Anterior cingulate cortex (tissue), 58 donors: ENCODE measurements around the gene NPC1L1.
"Not testable (repeated sequence)": the region's sequence is repeated elsewhere in the genome, so short reads cannot be mapped to it uniquely, and the experiment has no call there.

ENCODE experiments used
- DNase-seq, 58 donors: peaks; one replicate each; lab custom pipeline; 2025; lab: John Stamatoyannopoulos, UW

Gene NPC1L1

DNA sequence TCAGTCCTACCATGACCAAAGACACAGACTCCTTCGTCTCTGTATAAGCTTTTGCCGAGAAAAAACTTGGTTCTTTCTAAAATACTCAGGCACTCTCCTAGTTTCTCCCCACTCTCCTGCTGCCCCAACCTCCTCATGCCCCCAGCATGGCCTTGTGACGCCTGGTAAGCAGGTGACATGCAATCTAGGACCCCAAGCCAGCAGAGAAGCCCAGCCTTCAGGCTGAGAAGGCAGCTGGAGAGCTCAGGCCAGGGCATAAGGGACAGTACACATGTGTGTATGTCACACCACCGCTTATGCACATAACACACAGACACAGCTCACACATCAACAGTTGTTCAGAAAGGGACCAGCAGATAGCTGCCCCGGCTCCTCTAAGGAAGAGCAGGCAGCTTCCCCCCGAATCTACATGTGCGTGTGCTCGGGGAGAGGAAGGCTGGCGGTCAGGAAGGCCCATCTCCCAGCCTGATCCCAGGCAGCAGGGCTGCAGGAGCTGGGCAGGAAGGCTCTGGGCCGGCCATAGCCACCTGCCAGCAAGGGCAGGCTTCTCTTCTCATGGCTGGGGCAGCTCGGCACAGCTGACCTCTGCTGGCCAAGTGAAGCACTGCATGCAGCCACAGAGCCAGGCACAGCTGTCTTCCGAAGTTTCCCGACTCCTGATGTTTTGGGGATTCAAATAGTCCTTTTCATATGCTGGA is 24.1 kb upstream of the NPC1L1 start:
- DNase-seq = peak in 52 of 58 donors; percentile 7 to 76 (median 46)

DNA sequence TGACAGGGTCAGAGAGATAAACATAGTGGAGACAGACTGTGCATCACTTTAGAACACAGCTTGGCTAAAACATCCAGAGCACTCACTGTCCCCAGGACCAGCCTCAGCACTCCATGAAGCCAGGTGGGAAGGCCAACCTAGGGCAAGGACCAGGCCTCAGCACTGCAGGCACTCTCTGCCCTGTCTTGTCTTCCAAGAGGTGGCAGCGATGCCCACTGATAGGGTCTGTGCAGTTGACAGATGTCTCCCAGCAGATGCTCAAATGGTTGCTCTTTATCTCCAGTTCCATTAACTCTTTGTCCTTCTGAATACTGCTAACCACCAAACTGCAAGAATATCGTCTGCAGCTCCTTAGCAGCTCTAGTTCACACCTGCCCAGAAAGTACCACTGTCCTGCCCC is 23.5 kb upstream of the NPC1L1 start:
- DNase-seq = no peak

DNA sequence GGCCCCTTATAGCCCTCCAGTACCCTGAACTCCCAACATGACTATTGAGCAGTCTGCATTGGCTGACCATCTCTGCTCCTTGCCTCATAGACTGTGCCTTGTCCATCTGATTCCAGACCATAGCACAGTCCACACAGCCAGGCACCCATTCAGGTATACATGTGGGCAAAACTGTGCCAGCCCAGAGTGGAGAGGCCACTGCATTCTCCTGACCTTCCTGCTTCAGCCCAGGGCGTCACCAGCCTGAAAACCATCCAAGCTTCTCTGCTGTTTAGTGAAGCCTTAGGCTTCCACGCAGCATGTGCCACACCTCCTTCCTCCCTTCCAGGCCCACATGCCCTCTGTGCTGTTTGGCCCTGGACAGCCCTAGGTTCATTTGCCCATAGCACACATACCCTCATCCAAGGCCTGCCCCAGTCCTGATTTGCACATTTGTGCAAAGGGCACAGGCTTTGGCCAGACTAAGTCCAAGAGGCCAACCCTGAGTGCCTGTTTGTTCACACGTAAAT is 22.1 kb upstream of the NPC1L1 start:
- DNase-seq = no peak

DNA sequence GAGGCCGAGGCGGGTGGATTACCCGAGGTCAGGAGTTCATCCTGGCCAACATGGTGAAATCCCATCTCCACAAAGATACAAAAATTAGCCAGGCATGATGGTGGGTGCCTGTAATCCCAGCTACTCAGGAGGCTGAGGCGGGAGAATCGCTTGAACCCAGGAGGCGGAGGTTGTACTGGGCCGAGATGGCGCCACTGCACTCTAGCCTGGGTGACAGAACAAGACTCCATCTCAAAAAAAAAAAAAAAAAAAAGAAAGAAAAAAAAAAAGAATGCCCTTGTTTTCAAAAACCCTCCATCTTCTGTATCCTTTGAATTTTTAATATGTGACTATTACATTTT is 21.5 kb upstream of the NPC1L1 start:
- not testable (repeated sequence) for DNase-seq

DNA sequence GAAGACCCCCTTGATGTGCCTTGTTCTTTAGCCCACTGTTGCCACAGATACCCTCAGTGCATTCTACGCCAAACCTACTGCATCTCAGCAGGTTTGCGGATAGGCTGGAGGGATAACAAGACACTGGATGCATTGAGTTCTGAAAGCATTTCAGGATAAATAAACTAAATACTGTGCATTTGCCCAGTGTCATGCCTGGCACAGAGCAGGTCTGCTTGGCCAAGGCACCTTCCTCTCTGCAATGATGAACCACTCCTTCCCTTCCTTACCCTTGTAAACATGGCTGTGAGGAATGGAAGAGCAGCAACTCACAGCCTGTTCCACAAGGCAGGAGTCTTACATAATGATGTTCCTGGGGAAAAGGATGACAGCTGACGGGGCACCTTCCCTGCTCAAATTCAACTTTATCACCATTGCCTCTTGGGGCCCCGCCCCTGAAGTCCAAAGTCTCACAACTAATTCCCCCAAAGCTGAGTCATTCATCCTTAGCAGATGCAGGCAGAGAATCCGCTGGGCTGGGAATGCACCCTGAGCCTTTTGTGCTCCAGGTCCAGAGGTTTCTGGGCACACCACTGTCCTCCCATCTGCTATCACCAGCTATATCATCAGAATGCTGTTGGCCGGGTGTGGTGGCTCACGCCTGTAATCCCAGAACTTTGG is 21.0 kb upstream of the NPC1L1 start:
- DNase-seq = peak in 1 of 58 donors; percentile 27

DNA sequence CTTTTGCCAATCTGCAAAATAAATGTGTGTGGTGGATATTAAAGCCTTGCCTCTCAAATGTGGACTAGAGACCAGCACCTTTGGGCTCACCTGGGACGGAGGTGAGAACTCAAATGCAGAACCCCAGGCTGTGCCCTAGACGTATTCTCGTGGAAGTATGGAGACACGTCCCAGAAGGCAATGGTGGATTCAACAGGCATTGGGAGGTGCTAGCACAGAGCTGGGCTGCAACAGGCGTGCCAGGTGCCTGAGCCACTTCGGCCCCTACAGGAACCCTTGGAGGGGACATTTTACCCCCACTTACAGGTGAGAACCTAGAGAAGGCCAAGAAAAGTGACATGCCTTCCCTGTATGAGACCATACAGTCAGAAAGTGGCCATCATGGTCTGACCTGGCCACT is 20.4 kb upstream of the NPC1L1 start:
- DNase-seq = no peak

DNA sequence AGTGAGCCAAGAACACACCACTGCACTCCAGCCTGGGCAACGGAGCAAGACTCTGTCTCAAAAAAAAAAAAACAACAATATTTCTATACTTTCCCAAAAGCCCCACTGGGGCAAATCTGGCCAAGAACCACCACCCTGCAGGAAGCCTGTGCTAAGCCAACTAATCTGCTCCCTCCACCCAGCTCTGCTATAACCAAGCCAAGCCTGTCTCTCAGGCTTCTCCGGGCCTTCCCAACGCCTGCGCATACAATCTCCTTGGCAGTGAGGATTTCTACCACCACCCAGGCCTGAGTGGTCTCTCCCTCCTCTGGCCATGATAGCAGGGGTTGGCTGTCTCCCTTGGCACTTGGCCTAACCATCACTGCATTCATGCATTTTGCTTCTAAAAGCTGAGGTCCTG is 18.4 kb upstream of the NPC1L1 start:
- no peak for DNase-seq

DNA sequence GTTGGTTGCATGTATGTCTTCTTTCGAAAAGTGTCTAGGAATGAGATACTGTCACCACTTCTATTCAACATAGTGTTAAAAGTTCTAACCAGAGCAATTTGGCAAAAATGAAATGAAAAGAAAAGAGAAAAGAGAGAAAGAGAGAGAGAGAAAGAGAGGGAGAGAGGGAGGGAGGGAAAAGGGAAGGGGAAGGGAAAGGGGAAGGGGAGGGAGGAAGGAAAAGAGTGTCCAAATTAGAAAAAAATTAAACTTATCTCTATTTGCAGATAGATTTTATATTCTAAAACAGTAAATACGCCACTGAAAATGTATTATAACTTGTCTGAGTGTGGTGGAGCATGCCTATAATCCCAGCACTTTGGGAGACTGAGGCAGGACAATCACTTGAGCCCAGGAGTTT is 16.4 kb upstream of the NPC1L1 start:
- DNase-seq = no peak

DNA sequence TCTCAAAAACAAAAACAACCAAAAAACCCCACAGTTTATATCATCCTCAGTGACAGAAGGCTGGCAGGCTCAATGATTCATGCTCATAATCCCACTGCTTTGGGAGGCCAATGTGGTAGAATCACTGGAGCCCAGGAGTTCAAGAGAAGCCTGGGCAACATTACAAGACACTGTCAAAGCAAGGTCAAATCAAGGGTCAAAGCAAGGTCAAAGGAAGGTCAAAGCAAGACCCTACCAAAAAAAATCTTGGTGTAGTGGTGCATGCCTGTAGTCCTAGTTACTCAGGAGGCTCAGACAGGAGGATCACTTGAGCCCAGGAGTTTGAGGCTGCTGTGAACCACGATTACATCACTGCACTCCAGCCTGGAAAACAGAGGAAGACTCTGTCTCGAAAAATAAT is 14.2 kb upstream of the NPC1L1 start:
- DNase-seq = no peak

DNA sequence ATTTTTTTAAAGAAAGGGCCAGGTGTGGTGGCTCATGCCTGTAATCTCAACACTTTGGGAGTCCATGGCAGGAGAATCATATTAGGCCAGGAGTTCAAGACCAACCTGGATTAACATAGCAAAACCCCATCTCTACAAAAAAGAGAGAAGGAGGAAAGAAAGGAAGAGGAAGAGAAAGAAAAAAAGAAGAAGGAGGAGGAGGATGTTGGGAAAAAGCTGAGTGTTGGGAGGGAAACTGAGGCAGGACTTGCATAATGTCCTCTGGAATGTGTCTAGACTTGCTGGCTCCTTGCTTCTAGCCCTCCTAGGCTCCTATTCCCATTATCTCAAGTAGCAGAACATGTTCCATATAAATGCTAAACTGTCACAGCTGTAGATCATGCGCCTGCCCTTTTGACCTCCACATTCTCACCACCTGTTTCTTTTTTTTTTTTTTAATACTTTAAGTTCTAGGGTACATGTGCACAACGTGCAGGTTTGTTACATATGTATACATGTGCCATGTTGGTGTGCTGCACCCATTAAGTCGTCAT is 11.4 kb upstream of the NPC1L1 start:
- not testable (repeated sequence) for DNase-seq

DNA sequence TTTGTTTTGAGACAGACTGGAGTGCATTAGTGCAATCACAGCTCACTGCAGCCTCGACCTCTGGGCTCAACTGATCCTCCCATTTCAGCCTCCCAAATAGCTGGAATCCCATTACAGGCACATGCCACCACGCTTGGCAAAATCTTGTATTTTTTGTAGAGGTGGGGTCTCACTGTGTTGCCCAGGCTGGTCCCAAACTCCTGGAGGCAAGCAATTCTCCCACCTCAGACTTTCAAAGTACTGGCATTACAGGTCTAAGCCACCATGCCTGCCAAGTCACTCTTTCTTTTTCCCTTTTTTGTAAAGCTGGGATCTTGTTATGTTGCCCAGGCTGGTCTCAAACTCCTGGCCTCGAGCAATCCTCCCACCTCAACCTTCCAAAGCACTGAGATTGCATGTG is 8.3 kb upstream of the NPC1L1 start:
- no peak for DNase-seq

DNA sequence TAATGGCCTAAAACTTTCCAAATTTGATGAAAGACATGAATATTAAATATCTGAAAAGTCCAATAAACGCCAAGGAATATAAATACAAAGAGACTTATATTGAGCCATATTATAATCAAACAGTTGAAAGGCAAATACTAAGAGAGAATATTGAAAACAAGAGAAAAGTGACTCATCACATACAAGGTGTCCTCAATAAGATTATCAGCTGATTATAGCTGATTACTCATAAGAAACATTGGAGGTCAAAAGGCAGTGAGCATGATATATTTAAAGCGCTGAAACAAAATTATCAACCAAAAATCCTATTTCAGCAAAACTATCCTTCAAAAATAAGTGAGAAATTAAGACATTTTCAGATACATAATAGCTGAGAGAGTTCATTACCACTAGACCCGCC is 7.8 kb upstream of the NPC1L1 start:
- DNase-seq = no peak

DNA sequence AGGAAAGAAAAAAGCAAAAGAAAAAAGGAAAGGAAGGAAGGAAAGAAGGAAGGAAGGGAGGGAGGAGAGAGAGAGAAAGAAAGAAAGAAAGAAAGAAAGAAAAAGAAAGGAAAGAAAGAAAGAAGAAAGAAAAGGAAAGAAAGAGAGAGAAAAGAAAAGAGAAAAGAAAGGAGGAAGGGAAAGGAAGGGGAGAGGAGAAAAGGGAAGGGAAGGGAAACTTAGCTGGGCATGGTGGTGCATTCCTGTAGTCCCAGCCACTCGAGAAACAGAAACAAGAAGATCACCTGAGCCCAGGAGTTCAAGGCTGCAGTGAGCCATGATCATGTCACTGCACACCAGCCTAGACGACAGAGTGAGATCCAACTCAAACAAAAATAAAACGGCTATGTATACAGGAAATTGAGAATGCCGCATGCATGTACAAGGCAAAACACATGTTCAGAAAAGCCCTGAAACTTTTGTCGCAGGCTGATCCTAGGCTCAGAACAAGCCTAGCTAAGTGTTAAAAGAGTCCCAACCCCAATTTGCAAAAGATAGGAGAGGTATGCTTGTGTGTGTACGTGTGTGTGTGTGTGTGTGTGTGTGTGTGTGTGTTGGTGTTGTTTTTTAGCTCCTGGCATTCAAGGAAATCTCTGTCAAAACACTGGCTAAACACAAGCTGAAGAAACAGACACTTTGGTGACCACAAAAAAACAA is 6.6 kb upstream of the NPC1L1 start:
- DNase-seq = no peak

DNA sequence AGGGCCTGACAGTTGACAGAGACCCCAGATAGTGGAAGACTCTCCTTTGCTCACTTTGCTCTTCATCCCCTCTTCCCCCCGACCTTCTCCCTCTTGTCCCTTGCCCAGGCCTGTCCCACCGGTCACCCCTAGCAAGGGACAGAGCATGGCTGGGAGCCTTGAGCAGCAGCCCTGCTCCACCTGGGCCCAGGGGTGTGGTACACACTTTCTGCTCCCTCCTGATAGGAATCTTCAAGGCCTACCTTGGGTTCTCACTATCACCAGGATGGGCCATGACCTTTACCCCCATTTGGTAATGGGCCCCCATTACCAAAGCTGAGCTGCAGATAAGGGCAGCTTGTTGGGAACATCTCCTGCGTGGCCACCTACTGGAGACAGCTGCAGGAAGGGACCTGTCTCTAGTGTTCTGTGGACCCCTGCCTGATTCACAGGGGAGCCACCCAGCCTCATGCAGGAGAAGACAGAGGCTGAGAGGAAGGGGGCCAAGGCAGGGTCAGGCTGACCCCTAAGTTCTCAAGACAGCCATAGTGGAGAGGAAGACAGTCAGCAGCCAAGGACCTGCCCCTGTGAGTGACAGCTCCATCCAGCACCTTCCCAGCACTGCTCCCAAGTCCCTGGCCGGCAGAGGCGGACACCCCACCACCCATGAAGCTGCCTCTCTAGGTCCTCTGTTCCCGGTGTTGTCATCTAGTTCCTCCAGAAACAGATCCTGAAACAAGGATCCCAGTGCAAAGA is 913 bp upstream of the NPC1L1 start:
- no peak for DNase-seq

DNA sequence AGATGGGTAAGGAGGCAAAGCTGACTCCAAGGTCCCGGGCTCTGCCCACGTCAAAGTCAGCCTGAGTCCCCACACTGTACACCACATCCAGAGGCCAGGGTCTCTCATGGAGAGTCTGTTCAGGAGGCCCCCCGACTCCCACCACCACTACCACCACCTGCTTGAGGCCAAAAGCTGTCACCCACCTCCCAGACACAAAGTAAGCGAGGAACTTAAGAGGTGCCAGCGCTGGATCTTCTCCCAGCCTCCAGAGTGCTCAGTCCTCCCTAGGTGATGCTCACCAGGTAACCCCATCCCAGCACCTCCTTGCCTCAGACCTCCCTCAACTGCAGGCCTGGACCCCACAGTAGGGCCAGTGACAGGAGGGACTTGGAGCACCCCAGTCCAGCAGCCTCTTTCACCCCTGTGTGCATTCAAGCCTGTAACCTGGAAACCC is 520 bp downstream of the NPC1L1 start:
- no peak for DNase-seq

DNA sequence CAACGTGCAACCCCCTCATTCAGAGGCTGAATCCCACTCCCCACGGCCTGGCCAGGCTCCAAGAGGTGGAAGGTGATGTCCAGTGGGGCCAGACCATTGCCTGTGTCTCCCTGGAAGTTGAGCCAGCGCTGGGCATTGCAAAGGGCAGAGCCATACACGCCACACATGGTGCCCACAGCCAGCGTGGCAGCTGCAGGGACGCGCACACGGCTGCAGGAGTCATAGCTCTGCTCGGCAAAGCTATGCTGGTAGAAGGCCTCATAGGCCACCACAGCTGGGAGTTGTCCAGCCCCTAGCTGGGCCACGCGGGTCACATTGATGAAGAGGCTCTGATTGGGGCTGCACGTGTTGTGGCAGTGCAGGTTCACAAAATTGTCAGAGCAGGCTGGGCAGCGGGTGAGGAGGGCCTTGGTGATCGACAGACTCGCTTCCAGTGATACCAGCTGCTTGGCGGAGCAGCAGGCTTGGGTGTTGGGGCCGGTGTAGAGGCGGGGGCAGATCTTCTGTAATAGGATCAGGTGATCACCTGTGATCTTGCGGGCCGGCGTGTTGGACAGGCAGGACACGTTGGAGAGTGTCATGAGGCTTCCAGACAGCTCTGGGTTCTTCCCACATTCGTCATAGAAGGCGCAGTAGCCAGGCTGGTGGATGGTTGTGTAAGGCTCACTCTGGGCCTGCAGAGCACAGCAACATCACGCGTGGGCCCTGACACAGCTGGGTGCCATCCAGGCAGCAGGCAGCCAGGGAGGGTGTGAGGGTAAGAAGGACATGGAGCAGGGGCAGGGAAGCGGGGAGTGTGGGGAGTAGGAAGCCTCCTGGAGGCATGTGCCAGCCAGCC is 1.2 kb downstream of the NPC1L1 start:
- no peak for DNase-seq

DNA sequence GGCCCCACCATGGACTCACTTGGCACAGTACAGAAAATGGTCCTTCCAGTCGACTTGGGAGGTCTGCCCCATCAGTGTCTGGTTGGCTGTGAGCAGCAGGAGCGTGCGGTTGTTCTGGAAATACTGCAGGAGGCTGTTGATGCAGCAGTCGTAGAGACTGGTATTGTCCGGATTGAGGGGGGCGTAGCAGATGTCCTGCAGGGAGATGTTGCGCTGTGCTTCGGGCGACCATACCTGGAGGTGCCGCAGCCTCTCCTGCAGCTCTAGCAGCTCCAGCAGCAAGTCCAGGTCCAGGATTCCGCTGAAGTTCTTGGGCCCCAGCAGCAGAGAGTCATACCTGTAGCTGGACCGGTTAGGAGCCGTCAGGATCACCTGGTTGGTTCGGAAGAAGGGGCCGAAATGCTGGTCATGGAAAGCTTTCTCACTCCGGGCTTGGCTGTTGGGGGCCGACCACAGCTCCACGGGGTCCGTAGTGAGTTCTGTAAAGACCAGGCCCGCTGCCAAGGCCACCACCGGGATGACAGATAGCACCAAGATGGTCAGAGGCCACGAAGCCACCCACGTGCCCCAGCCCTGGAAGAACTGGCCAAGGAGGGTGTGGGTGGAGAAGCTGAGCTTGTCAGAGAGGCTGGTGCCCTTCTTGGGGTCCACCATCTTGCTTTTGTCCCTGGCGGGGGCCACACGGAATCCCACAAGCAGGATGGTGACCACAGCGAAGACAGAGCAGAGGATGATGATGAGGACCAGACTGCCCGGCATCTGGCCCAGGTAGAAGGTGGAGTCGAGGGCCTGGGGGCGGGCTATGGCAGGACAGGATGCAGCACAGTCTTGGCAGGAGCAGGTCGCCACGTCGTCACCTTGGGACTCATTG is 2.1 kb downstream of the NPC1L1 start:
- DNase-seq = no peak

DNA sequence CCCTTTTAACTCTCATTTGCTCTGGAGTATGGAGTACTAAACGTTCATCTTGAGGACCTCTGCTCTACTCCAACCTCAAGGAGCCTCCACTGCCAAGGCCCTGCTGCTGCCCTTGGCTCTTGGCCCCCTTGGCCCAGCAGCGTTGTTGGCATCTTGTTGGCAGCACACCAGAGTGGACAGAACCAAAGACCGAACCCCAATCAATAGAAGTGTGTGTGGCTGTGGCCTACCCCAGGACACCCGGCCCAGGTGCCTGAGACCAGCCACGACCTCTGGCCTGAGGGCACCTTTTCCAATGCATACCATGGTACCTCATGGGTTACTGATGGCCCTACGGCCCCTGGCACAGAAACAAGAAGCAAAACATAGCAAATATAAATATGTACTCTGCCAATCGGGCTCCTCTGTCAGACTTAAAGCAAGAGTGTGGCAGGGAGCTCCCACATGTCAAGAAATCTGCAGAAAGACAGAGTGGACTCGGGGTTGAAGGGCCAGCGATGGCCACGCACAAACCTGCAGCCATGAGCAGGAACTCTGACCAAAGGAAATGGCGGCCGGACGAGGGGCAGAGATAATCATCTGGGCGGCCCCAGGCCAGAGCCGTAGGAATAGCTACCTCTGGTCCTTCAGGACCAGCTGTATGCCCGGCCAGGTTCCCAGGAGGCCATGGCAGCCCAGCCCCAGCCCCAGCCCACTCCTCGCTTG is 2.9 kb downstream of the NPC1L1 start:
- DNase-seq = no peak
